Neural crest cell (in vitro differentiated cells): ENCODE results near the gene CDC42. TPM values are rescaled to one million over a fixed set of nuclear protein-coding genes. Genes with fewer than 3 reads are reported as not detected.

Source experiments
- DNase-seq: peaks from one replicate; pipeline ENCODE4 v3.0.0; 2021; ENCODE audit warnings: low read depth, mixed read lengths, low spot score
- H3K27ac Mint-ChIP-seq: one replicate; pipeline ENCODE4 v1.8.0; 2021; ENCODE audit warnings: mild to moderate bottlenecking, mixed read lengths; ENCODE audit not compliant: unreplicated experiment
- H3K27me3 Mint-ChIP-seq: 2 replicates; pipeline ENCODE4 v1.8.0; 2021; ENCODE audit warnings: low read depth, mild to moderate bottlenecking, mixed read lengths
- H3K36me3 Mint-ChIP-seq: 2 replicates; pipeline ENCODE4 v1.8.0; 2021; ENCODE audit warnings: low read depth, mild to moderate bottlenecking, mixed read lengths
- H3K4me1 Mint-ChIP-seq: 2 replicates; pipeline ENCODE4 v1.8.0; 2021; ENCODE audit warnings: mixed read lengths
- H3K4me3 Mint-ChIP-seq: one replicate; pipeline ENCODE4 v1.8.0; 2021; ENCODE audit warnings: mild to moderate bottlenecking, mixed read lengths
- H3K9me3 Mint-ChIP-seq: 2 replicates; pipeline ENCODE4 v1.8.0; 2021; ENCODE audit warnings: mixed read lengths
- total RNA-seq: library from RNA; stranded (reverse); gene quantifications from 2 replicates; pipeline ENCODE4 v1.2.1, GENCODE V29; 2021
- TF ChIP-seq, protein P1 (sequence below): fragments of 200-600 bp; sonication (generic); conservative IDR thresholded peaks from 2 replicates; pipeline ENCODE4 v1.5.0; 2021; ENCODE audit warnings: antibody characterized with exemption, mild to moderate bottlenecking

Gene CDC42
- total RNA-seq, 1 donor from 2014 or later: 198 TPM

GRCh38 chr1:22100168-22100567 is 47.7 kb downstream of the CDC42 start:
- H3K27ac Mint-ChIP-seq: no peak overlapping the region

DNA sequence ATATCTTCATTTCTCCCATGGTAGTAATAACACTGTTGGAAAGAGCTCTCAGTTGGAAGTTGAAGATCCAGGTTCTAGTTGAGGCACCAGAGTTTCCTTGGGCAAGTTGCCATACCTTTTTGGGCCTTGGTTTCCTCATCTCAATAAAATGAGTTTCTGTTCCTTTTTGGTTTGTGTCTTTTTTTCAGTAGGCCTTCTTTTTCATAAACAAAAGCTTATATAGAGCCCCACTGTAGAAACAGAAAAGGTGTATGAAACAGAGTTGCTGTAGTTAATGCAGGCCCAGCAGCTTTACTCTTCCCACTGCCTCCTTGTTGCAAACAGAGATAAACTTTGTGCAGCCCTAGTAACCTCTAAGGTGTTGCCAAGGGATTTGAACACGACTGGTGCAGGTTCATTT is 48.7 kb downstream of the CDC42 start:
- H3K36me3 Mint-ChIP-seq: peaks cover 5% of the 10 kb centered on the region
- H3K4me1 Mint-ChIP-seq: peaks cover 4% of the 10 kb centered on the region

More at GRCh38 chr1:22100168-22100567, 47.7 kb downstream of the CDC42 start:
- Mint-ChIP-seq H3K9me3 (no peaks in the 10 kb centered on the region), H3K27me3 (no peaks in the 10 kb centered on the region), H3K36me3 (peaks cover under 1% of the 10 kb centered on the region), H3K4me1 (no peaks in the 10 kb centered on the region), H3K4me3 (no peak overlapping the region)
- no peak for DNase-seq
- TF ChIP-seq, protein P1, sequence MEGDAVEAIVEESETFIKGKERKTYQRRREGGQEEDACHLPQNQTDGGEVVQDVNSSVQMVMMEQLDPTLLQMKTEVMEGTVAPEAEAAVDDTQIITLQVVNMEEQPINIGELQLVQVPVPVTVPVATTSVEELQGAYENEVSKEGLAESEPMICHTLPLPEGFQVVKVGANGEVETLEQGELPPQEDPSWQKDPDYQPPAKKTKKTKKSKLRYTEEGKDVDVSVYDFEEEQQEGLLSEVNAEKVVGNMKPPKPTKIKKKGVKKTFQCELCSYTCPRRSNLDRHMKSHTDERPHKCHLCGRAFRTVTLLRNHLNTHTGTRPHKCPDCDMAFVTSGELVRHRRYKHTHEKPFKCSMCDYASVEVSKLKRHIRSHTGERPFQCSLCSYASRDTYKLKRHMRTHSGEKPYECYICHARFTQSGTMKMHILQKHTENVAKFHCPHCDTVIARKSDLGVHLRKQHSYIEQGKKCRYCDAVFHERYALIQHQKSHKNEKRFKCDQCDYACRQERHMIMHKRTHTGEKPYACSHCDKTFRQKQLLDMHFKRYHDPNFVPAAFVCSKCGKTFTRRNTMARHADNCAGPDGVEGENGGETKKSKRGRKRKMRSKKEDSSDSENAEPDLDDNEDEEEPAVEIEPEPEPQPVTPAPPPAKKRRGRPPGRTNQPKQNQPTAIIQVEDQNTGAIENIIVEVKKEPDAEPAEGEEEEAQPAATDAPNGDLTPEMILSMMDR: no peak

GRCh38 chr1:22101995-22102394 is 49.5 kb downstream of the CDC42 start:
- Mint-ChIP-seq H3K27me3 (no peaks in the 10 kb centered on the region), H3K9me3 (no peaks in the 10 kb centered on the region), H3K27ac (no peak overlapping the region), H3K4me3 (no peak overlapping the region), H3K4me1 (peaks cover 9% of the 10 kb centered on the region), H3K36me3 (peaks cover 5% of the 10 kb centered on the region)
- TF ChIP-seq, protein P1: no peak
- DNase-seq: no peak

More for the DNA sequence above, 48.7 kb downstream of the CDC42 start:
- TF ChIP-seq, protein P1: no peak
- no peak for DNase-seq
- Mint-ChIP-seq H3K27ac (no peak overlapping the region), H3K27me3 (no peaks in the 10 kb centered on the region), H3K4me3 (no peak overlapping the region), H3K9me3 (no peaks in the 10 kb centered on the region)

DNA sequence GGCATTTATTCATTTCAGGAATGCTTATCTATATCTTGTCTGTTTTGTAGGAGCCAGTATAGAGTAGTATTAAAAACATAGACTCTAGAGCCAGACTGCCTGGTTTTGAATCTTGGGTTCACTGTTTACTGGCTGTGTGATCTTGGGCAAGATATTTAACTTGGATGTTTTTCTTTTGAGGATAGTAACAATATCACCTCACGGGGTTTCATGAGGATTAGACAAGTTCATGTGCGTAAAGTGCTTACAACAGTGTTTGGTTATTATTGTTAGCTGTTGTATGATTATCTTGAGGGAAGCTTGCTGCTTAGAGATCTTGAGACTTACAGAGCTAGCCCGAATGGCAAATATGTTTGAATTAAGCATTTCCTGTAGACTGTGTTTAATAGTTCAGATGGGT is 50.2 kb downstream of the CDC42 start:
- H3K9me3 Mint-ChIP-seq: no peaks in the 10 kb centered on the region
- DNase-seq: no peak
- no peak overlapping the region for H3K27ac Mint-ChIP-seq
- H3K4me1 Mint-ChIP-seq: peaks cover 10% of the 10 kb centered on the region
- H3K4me3 Mint-ChIP-seq: no peak overlapping the region
- H3K27me3 Mint-ChIP-seq: no peaks in the 10 kb centered on the region
- TF ChIP-seq, protein P1: no peak
- H3K36me3 Mint-ChIP-seq: peaks cover 5% of the 10 kb centered on the region

DNA sequence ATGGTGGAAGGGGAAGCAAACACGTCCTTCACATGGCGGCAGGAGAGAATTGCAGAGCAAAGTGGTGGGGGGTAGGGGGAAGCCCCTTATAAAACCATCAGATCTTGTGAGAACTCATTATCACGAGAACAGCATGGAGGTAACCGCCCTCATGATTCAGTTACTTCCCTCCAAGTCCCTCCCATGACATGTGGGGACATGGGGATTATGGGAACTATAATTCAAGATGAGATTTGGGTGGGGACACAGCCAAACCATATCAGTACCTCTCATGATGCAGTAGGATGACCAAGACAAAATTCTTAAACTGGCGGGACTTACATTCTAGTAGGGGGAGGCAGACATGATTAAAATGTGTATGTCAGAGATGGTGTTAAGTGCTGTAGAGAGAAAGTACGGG is 51.6 kb downstream of the CDC42 start:
- DNase-seq: no peak
- H3K36me3 Mint-ChIP-seq: peaks cover 5% of the 10 kb centered on the region
- H3K27ac Mint-ChIP-seq: no peak overlapping the region
- H3K4me1 Mint-ChIP-seq: peaks cover 21% of the 10 kb centered on the region
- H3K9me3 Mint-ChIP-seq: no peaks in the 10 kb centered on the region
- TF ChIP-seq, protein P1: no peak
- H3K4me3 Mint-ChIP-seq: no peak overlapping the region
- no peaks in the 10 kb centered on the region for H3K27me3 Mint-ChIP-seq
